H1 (cell line): ENCODE results near the gene PDE9A.

Experiments
- ATF2 ChIP-seq: IDR thresholded peaks from 2 replicates; pipeline ENCODE4 v1.6.1; 2012; ENCODE audit warnings: low read length, inconsistent platforms
- CEBPB ChIP-seq: IDR thresholded peaks from 2 replicates; pipeline ENCODE4 v1.6.1; 2012; ENCODE audit warnings: low read depth, low read length
- CTBP2 ChIP-seq: IDR thresholded peaks from 2 replicates; pipeline ENCODE4 v1.7.0; 2011; ENCODE audit warnings: borderline replicate concordance, mild to moderate bottlenecking, moderate library complexity, mixed read lengths, low read length; ENCODE audit not compliant: insufficient read depth, insufficient read length
- CTCF ChIP-seq, 3 experiments: IDR thresholded peaks; 1 replicate in 2 of 3; 2 replicates in 1 of 3; pipeline versions ENCODE4 v1.5.1 to v1.6.1; 2011; ENCODE audit warnings: low read length in 3 of 3, mild to moderate bottlenecking in 3 of 3, inconsistent platforms in 2 of 3, low read depth in 1 of 3, moderate library complexity in 1 of 3; ENCODE audit not compliant: insufficient read depth in 1 of 3; ENCODE audit errors: control extremely low read depth in 1 of 3
- EP300 ChIP-seq, 2 experiments: IDR thresholded peaks; 1 replicate in 1 of 2; 2 replicates in 1 of 2; pipeline ENCODE4 v1.6.1; 2011 to 2012; ENCODE audit warnings: low read depth in 2 of 2, low read length in 2 of 2, mild to moderate bottlenecking in 2 of 2, borderline replicate concordance in 1 of 2, inconsistent platforms in 1 of 2, moderate library complexity in 1 of 2
- EZH2 ChIP-seq: fragments of 200-600 bp; sonication (generic); IDR thresholded peaks from 2 replicates; pipeline ENCODE4 v1.7.1; 2012; ENCODE audit warnings: low read depth, mild to moderate bottlenecking, moderate library complexity, low read length, inconsistent platforms; ENCODE audit not compliant: severe bottlenecking
- FOSL1 ChIP-seq: IDR thresholded peaks from 2 replicates; pipeline ENCODE4 v1.6.1; 2011; ENCODE audit warnings: mild to moderate bottlenecking, low read depth, low read length, moderate library complexity; ENCODE audit not compliant: insufficient read depth
- POLR2A ChIP-seq, 2 experiments: IDR thresholded peaks; 1 replicate in 1 of 2; 2 replicates in 1 of 2; pipeline ENCODE4 v1.6.1; 2011; ENCODE audit warnings: low read depth in 2 of 2, low read length in 2 of 2, mild to moderate bottlenecking in 2 of 2; ENCODE audit errors: control extremely low read depth in 1 of 2
- POLR2AphosphoS5 ChIP-seq: IDR thresholded peaks from 2 replicates; pipeline ENCODE4 v1.6.1; 2011; ENCODE audit warnings: low read depth, low read length
- RFX5 ChIP-seq: IDR thresholded peaks from 2 replicates; pipeline ENCODE4 v1.6.1; 2011; ENCODE audit warnings: low read depth, low read length, improper control_type of control experiment, borderline replicate concordance
- SAP30 ChIP-seq: fragments of 300-600 bp; sonication (generic); IDR thresholded peaks from 2 replicates; pipeline ENCODE4 v1.7.1; 2012; ENCODE audit warnings: low read length, moderate library complexity, mild to moderate bottlenecking, inconsistent platforms; ENCODE audit not compliant: insufficient read depth, insufficient replicate concordance
- TAF7 ChIP-seq: optimal IDR thresholded peaks from 2 replicates; pipeline ENCODE3; 2011; ENCODE audit warnings: low read depth, mild to moderate bottlenecking, inconsistent platforms, low read length, moderate library complexity, borderline replicate concordance
- TEAD4 ChIP-seq: IDR thresholded peaks from 2 replicates; pipeline ENCODE4 v1.6.1; 2012; ENCODE audit warnings: low read depth, low read length, inconsistent platforms, mixed read lengths
- YY1 ChIP-seq: IDR thresholded peaks from 2 replicates; pipeline ENCODE4 v1.6.1; 2011; ENCODE audit warnings: low read depth, mild to moderate bottlenecking, low read length

GRCh38 chr21:42699196-42699595 is 45.8 kb downstream of the PDE9A start:
- TF ChIP-seq RFX5 = no peak
- TF ChIP-seq EP300 (IDR thresholded peaks at IDR 0.05; ENCODE audit: borderline replicate concordance in 1 of 2, low read depth in 2 of 2, low read length in 2 of 2) = no peak
- TF ChIP-seq YY1 = no peak
- TF ChIP-seq EZH2 = no peak
- TF ChIP-seq CEBPB = no peak
- TF ChIP-seq FOSL1 = no peak
- TF ChIP-seq TAF7 = no peak
- TF ChIP-seq ATF2 = no peak
- TF ChIP-seq CTCF (IDR thresholded peaks at IDR 0.05; ENCODE audit: control extremely low read depth in 1 of 3, insufficient read depth in 1 of 3, low read depth in 1 of 3, low read length in 3 of 3) = no peak
- no peak for TF ChIP-seq SAP30
- no peak for TF ChIP-seq POLR2A (IDR thresholded peaks at IDR 0.05; ENCODE audit: control extremely low read depth in 1 of 2, low read depth in 2 of 2, low read length in 2 of 2)
- TF ChIP-seq TEAD4 = no peak
- TF ChIP-seq POLR2AphosphoS5 = no peak
- TF ChIP-seq CTBP2 = no peak
